CD4-positive, CD25-positive, alpha-beta regulatory T cell (primary cell): ENCODE measurements around the gene CCL15. TPM values are rescaled to one million over a fixed set of nuclear protein-coding genes. Genes with fewer than 3 reads are reported as not detected.

Source experiments
- ATAC-seq, 2 donors: fragments of 150-1000 bp; cut with Tn5 transposase; one replicate each; pipeline ENCODE4 v1.10.0; 2021; ENCODE audit warnings: low read depth in 2 of 2, moderate number of reproducible peaks in 2 of 2, moderate library complexity in 1 of 2
- DNase-seq, 3 donors: peaks; one replicate each; pipeline versions ENCODE4 v3.0.0 to v3.0.0-alpha.2; 2012 to 2022; ENCODE audit warnings: mixed read lengths in 1 of 3
- H3K27ac ChIP-seq: one replicate; pipeline ENCODE4 v1.7.0; 2013; ENCODE audit warnings: mild to moderate bottlenecking, low read length; ENCODE audit not compliant: insufficient read depth, poor library complexity, severe bottlenecking
- H3K27me3 ChIP-seq: one replicate; pipeline ENCODE4 v1.7.0; 2013; ENCODE audit warnings: low read length; ENCODE audit not compliant: control insufficient read depth, insufficient read depth
- H3K36me3 ChIP-seq: one replicate; pipeline ENCODE4 v1.7.0; 2013; ENCODE audit warnings: mild to moderate bottlenecking, low read length, moderate library complexity; ENCODE audit not compliant: control insufficient read depth, insufficient read depth
- H3K4me1 ChIP-seq: 2 replicates; pipeline ENCODE4 v1.7.0; 2013; ENCODE audit warnings: mild to moderate bottlenecking, low read length; ENCODE audit not compliant: insufficient read depth, control insufficient read depth, poor library complexity, severe bottlenecking
- H3K4me3 ChIP-seq: one replicate; pipeline ENCODE4 v1.7.0; 2013; ENCODE audit warnings: low read depth, mild to moderate bottlenecking, low read length, moderate library complexity
- H3K9me3 ChIP-seq, 2 experiments: 1 replicate in 1 of 2; 2 replicates in 1 of 2; pipeline ENCODE4 v1.7.0; 2013; ENCODE audit warnings: low read length in 2 of 2, mild to moderate bottlenecking in 1 of 2, moderate library complexity in 1 of 2; ENCODE audit not compliant: control insufficient read depth in 2 of 2
- H3K27ac Mint-ChIP-seq, 3 donors: one replicate each; pipeline ENCODE4 v1.8.0; 2020 to 2022; ENCODE audit warnings: mild to moderate bottlenecking in 3 of 3, mixed read lengths in 3 of 3, moderate library complexity in 2 of 3
- H3K27me3 Mint-ChIP-seq: one replicate; pipeline ENCODE4 v1.8.0; 2022; ENCODE audit warnings: mild to moderate bottlenecking, mixed read lengths
- H3K36me3 Mint-ChIP-seq: one replicate; pipeline ENCODE4 v1.8.0; 2020; ENCODE audit warnings: mixed read lengths
- H3K4me1 Mint-ChIP-seq, 4 donors: one replicate each; pipeline ENCODE4 v1.8.0; 2020 to 2022; ENCODE audit warnings: mixed read lengths in 4 of 4, mild to moderate bottlenecking in 1 of 4
- H3K4me3 Mint-ChIP-seq, 4 donors: one replicate each; pipeline ENCODE4 v1.8.0; 2020 to 2022; ENCODE audit warnings: mild to moderate bottlenecking in 4 of 4, mixed read lengths in 4 of 4, moderate library complexity in 3 of 4
- H3K9me3 Mint-ChIP-seq, 7 donors: one replicate each; pipeline ENCODE4 v1.8.0; 2020 to 2022; ENCODE audit warnings: mixed read lengths in 7 of 7, mild to moderate bottlenecking in 3 of 7, moderate library complexity in 2 of 7
- polyA plus RNA-seq, 4 donors: library from polyadenylated mRNA; unstranded; fragments of 300-500 nt; fragmentation: Illumina TruSeq; gene quantifications; one replicate each; pipeline ENCODE4 v1.2.3, GENCODE V29; 2021
- total RNA-seq: library from RNA; stranded (reverse); gene quantifications from one replicate; pipeline ENCODE4 v1.2.3, GENCODE V29; 2022

Gene CCL15
- total and polyA plus RNA-seq, 5 donors from 2014 or later: not detected

GRCh38 chr17:35978346-35978745 is 23.0 kb downstream of the CCL15 start:
- no peak overlapping the region for H3K27ac Mint-ChIP-seq
- H3K9me3 Mint-ChIP-seq: peaks cover 0 to 3% (median 0%) of the 10 kb centered on the region in 7 donors
- no peaks in the 10 kb centered on the region for H3K4me1 Mint-ChIP-seq
- H3K27ac ChIP-seq: no peak overlapping the region
- no peak for DNase-seq
- no peak overlapping the region for H3K4me3 ChIP-seq
- peaks cover 10% of the 10 kb centered on the region for H3K27me3 Mint-ChIP-seq
- H3K9me3 ChIP-seq: no peaks in the 10 kb centered on the region
- ATAC-seq: no peak
- no peaks in the 10 kb centered on the region for H3K36me3 Mint-ChIP-seq
- no peak overlapping the region for H3K4me3 Mint-ChIP-seq
- H3K36me3 ChIP-seq: no peaks in the 10 kb centered on the region
- no peaks in the 10 kb centered on the region for H3K4me1 ChIP-seq
- H3K27me3 ChIP-seq: no peaks in the 10 kb centered on the region

- Histone ChIP-seq H3K36me3 (no peaks in the 10 kb centered on the region), H3K4me3 (no peak overlapping the region), H3K27me3 (no peaks in the 10 kb centered on the region), H3K9me3 (no peaks in the 10 kb centered on the region), H3K4me1 (no peaks in the 10 kb centered on the region), H3K27ac (no peak overlapping the region)
- H3K27me3 Mint-ChIP-seq: peaks cover 10% of the 10 kb centered on the region
- ATAC-seq (no peak), DNase-seq (no peak)
- no peak overlapping the region for H3K27ac Mint-ChIP-seq
- peaks cover 0 to 3% (median 0%) of the 10 kb centered on the region in 7 donors for H3K9me3 Mint-ChIP-seq
- H3K36me3 Mint-ChIP-seq: no peaks in the 10 kb centered on the region
- no peak overlapping the region for H3K4me3 Mint-ChIP-seq
- H3K4me1 Mint-ChIP-seq: no peaks in the 10 kb centered on the region
Measured at GRCh38 chr17:35977509-35977908, 23.8 kb downstream of the CCL15 start.

- no peaks in the 10 kb centered on the region for H3K4me1 ChIP-seq
- Mint-ChIP-seq H3K27ac (no peak overlapping the region), H3K36me3 (no peaks in the 10 kb centered on the region), H3K4me3 (no peak overlapping the region), H3K4me1 (peaks cover 0 to 2% (median 0%) of the 10 kb centered on the region in 4 donors), H3K27me3 (peaks cover 5% of the 10 kb centered on the region), H3K9me3 (peaks cover 0 to 3% (median 0%) of the 10 kb centered on the region in 7 donors)
- no peak for DNase-seq
- H3K4me3 ChIP-seq: no peak overlapping the region
- no peak for ATAC-seq
- no peaks in the 10 kb centered on the region for H3K36me3 ChIP-seq
- no peaks in the 10 kb centered on the region for H3K9me3 ChIP-seq
- no peak overlapping the region for H3K27ac ChIP-seq
- H3K27me3 ChIP-seq: no peaks in the 10 kb centered on the region
Measured at GRCh38 chr17:35973333-35974260, 27.8 kb downstream of the CCL15 start.

- H3K4me1 Mint-ChIP-seq: peaks cover 0 to 2% (median 0%) of the 10 kb centered on the region in 4 donors
- H3K9me3 Mint-ChIP-seq: peaks cover 0 to 3% (median 0%) of the 10 kb centered on the region in 7 donors
- Histone ChIP-seq H3K27me3 (no peaks in the 10 kb centered on the region), H3K9me3 (no peaks in the 10 kb centered on the region), H3K4me3 (no peak overlapping the region), H3K4me1 (no peaks in the 10 kb centered on the region), H3K27ac (no peak overlapping the region), H3K36me3 (no peaks in the 10 kb centered on the region)
- no peak for ATAC-seq
- peak overlapping the region in 1 of 3 donors; percentile 38 for H3K27ac Mint-ChIP-seq
- no peaks in the 10 kb centered on the region for H3K36me3 Mint-ChIP-seq
- peaks cover 8% of the 10 kb centered on the region for H3K27me3 Mint-ChIP-seq
- no peak for DNase-seq
- H3K4me3 Mint-ChIP-seq: no peak overlapping the region
Measured at GRCh38 chr17:35972945-35973332, 28.4 kb downstream of the CCL15 start.

GRCh38 chr17:35972535-35972934 is 28.8 kb downstream of the CCL15 start:
- Histone ChIP-seq H3K27me3 (no peaks in the 10 kb centered on the region), H3K4me1 (no peaks in the 10 kb centered on the region), H3K4me3 (no peak overlapping the region), H3K27ac (no peak overlapping the region), H3K9me3 (no peaks in the 10 kb centered on the region), H3K36me3 (no peaks in the 10 kb centered on the region)
- Mint-ChIP-seq H3K9me3 (peaks cover 0 to 2% (median 0%) of the 10 kb centered on the region in 7 donors), H3K4me1 (peaks cover 0 to 2% (median 0%) of the 10 kb centered on the region in 4 donors), H3K36me3 (no peaks in the 10 kb centered on the region), H3K27ac (peak overlapping the region in 1 of 3 donors; percentile 38), H3K4me3 (no peak overlapping the region), H3K27me3 (peaks cover 9% of the 10 kb centered on the region)
- ATAC-seq: no peak
- DNase-seq: no peak

- no peak overlapping the region for H3K4me3 Mint-ChIP-seq
- Histone ChIP-seq H3K4me1 (no peaks in the 10 kb centered on the region), H3K9me3 (no peaks in the 10 kb centered on the region), H3K27ac (no peak overlapping the region), H3K4me3 (no peak overlapping the region), H3K36me3 (no peaks in the 10 kb centered on the region), H3K27me3 (no peaks in the 10 kb centered on the region)
- H3K4me1 Mint-ChIP-seq: peaks cover 0 to 2% (median 0%) of the 10 kb centered on the region in 4 donors
- ATAC-seq (no peak), DNase-seq (no peak)
- peaks cover 0 to 2% (median 0%) of the 10 kb centered on the region in 7 donors for H3K9me3 Mint-ChIP-seq
- H3K27ac Mint-ChIP-seq: no peak overlapping the region
- H3K36me3 Mint-ChIP-seq: no peaks in the 10 kb centered on the region
- H3K27me3 Mint-ChIP-seq: peaks cover 9% of the 10 kb centered on the region
Measured at GRCh38 chr17:35972066-35972465, 29.3 kb downstream of the CCL15 start.

- no peaks in the 10 kb centered on the region for H3K9me3 ChIP-seq
- Mint-ChIP-seq H3K4me3 (no peak overlapping the region), H3K4me1 (peaks cover 0 to 2% (median 0%) of the 10 kb centered on the region in 4 donors), H3K27me3 (peaks cover 14% of the 10 kb centered on the region), H3K9me3 (peaks cover 0 to 2% (median 0%) of the 10 kb centered on the region in 7 donors), H3K36me3 (no peaks in the 10 kb centered on the region), H3K27ac (peak overlapping the region in 1 of 3 donors; percentile 50)
- H3K27ac ChIP-seq: no peak overlapping the region
- peak in 1 of 2 donors; percentile 44 for ATAC-seq
- H3K36me3 ChIP-seq: no peaks in the 10 kb centered on the region
- H3K27me3 ChIP-seq: no peaks in the 10 kb centered on the region
- H3K4me3 ChIP-seq: no peak overlapping the region
- DNase-seq: peak; percentile 32 to 72 (median 36)
- H3K4me1 ChIP-seq: no peaks in the 10 kb centered on the region
Measured at GRCh38 chr17:35969558-35970380, 31.6 kb downstream of the CCL15 start.
